Measurements from ENCODE around the gene BAZ2B.

- no peak for TF ChIP-seq CTCF (conservative IDR thresholded peaks at IDR 0.05; ENCODE audit: low read depth, low read length)
- no peak for TF ChIP-seq EZH2 (IDR thresholded peaks at IDR 0.05; ENCODE audit: borderline replicate concordance, low read depth, low read length, poor library complexity, severe bottlenecking)
Observed at GRCh38 chr2:159531475-159531874, 84.9 kb downstream of the BAZ2B start.
